HepG2 (cell line): ENCODE data around the gene SEMA3F.

Experiments used
- CBFB ChIP-seq: sonication (generic); formaldehyde crosslinking; IDR thresholded peaks from 2 replicates; pipeline ENCODE4 v1.4.0; 2020; ENCODE audit warnings: missing genetic modification reagents
- GTF2F1 ChIP-seq: fragments of 150-350 bp; IDR thresholded peaks from 2 replicates; pipeline ENCODE4 v1.6.1; 2014; ENCODE audit warnings: low read length
- JUNB ChIP-seq: sonication (generic); formaldehyde crosslinking; IDR thresholded peaks from 2 replicates; pipeline ENCODE4 v1.8.0; 2022; ENCODE audit warnings: missing genetic modification reagents, mild to moderate bottlenecking, borderline replicate concordance
- MYC ChIP-seq: sonication (generic); formaldehyde crosslinking; IDR thresholded peaks from 2 replicates; pipeline ENCODE4 v1.9.0; 2021; ENCODE audit warnings: missing genetic modification reagents, borderline replicate concordance
- POLR2A ChIP-seq, 2 experiments: IDR thresholded peaks; 2 replicates each; pipeline ENCODE4 v1.6.1; 2011; ENCODE audit warnings: low read depth in 2 of 2, low read length in 2 of 2, mild to moderate bottlenecking in 1 of 2, moderate library complexity in 1 of 2; ENCODE audit not compliant: insufficient read depth in 1 of 2
- RELA ChIP-seq: sonication (generic); formaldehyde crosslinking; IDR thresholded peaks from 2 replicates; pipeline ENCODE4 v1.4.0; 2020; ENCODE audit warnings: missing genetic modification reagents
- SIN3A ChIP-seq: IDR thresholded peaks from 2 replicates; pipeline ENCODE4 v1.6.1; 2011; ENCODE audit warnings: low read depth, mild to moderate bottlenecking, control low read depth, low read length, borderline replicate concordance
- TARDBP ChIP-seq: sonication (generic); formaldehyde crosslinking; IDR thresholded peaks from 2 replicates; pipeline ENCODE4 v1.8.0; 2022; ENCODE audit warnings: mild to moderate bottlenecking, missing genetic modification reagents
- ZNF431 ChIP-seq: sonication (generic); formaldehyde crosslinking; IDR thresholded peaks from 2 replicates; pipeline ENCODE4 v1.9.0; 2022; ENCODE audit warnings: missing genetic modification reagents, low read depth, mild to moderate bottlenecking, borderline replicate concordance
- ZNF776 ChIP-seq: sonication (generic); formaldehyde crosslinking; IDR thresholded peaks from 2 replicates; pipeline ENCODE4 v1.4.0; 2020; ENCODE audit warnings: mild to moderate bottlenecking, missing genetic modification reagents
- ZNF850 ChIP-seq: sonication (generic); formaldehyde crosslinking; conservative IDR thresholded peaks from 2 replicates; pipeline ENCODE4 v1.9.0; 2021; ENCODE audit warnings: mild to moderate bottlenecking, missing genetic modification reagents
- TF ChIP-seq, protein P1 (sequence below): sonication (generic); formaldehyde crosslinking; IDR thresholded peaks from 2 replicates; pipeline ENCODE4 v1.5.1; 2020; ENCODE audit warnings: missing genetic modification reagents, mild to moderate bottlenecking, borderline replicate concordance

DNA sequence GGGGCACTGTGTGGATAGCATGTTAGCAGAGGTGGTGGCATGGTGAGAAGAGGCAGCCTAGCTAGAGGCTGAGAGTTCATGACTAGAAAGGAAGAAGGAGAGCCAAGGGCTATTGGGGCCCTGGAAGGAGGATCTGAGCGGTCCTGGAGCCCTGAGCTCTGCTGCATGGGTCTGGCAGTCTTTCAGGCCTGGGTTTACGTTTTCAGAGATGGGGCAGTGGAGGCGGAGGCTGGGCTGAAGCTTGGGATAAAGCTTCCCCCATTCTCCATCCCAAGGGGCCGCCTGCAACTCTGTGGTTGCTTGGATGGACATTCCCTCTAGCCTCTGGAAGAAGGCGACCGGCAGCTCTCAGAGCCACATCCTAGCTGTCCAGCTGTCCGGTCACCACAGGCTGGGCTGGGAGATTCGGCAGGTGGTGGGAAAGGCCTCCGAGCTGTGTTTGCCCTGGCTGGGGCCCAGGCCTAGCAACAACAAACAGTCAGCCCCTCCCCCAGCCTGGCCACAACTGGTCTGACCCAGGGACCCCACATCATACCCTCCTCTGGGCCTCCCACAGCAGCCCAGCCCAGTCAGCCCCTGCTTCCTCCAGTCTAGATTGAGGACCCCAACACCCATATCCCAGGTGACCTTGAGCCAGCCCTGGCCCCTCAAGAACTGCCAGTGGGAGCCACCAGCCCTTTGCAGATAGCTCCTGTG is 48.1 kb downstream of the SEMA3F start:
- TF ChIP-seq ZNF431 (no peak; the same call in 1 of the 2 replicates), RELA (CRISPR knock-in tag) (no peak), SIN3A (peak; percentile 64; the same call in 1 of the 2 replicates), GTF2F1 (no peak), JUNB (CRISPR knock-in tag) (no peak), ZNF850 (CRISPR knock-in tag) (no peak), MYC (CRISPR knock-in tag) (peak; percentile 52), TARDBP (CRISPR knock-in tag) (no peak), CBFB (CRISPR knock-in tag) (peak; percentile 66; the same call in 1 of the 2 replicates), POLR2A (IDR thresholded peaks at IDR 0.05; ENCODE audit: insufficient read depth in 1 of 2, low read depth in 2 of 2, low read length in 2 of 2) (peak in 1 of 2 experiments; percentile 71; a peak in 2 of 4 replicates), ZNF776 (CRISPR knock-in tag) (peak; percentile 54)
- TF ChIP-seq, protein P1, sequence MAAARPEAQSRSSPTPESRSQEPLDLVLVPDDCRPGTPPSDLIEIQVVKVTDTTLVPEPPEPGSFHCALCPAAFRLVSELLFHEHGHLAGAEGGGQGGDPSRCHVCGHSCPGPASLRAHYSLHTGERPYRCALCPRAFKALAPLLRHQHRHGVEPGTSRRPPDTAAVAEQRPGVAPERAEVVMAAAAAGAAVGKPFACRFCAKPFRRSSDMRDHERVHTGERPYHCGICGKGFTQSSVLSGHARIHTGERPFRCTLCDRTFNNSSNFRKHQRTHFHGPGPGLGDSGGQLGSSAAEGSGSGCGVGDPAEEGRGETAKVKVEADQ (CRISPR knock-in tag): no peak
